Loucy (cell line): Measurements from ENCODE around the gene DDX10.

Experiments used
- CTCF ChIP-seq: fragments of 200-600 bp; sonication (generic); conservative IDR thresholded peaks from 2 replicates; pipeline ENCODE4 v1.5.1; 2014; ENCODE audit warnings: mild to moderate bottlenecking, antibody characterized with exemption, low read length
- EZH2phosphoT487 ChIP-seq: fragments of 200-600 bp; IDR thresholded peaks from 2 replicates; pipeline ENCODE4 v1.6.1; 2018; ENCODE audit warnings: antibody characterized with exemption, mild to moderate bottlenecking, moderate library complexity, borderline replicate concordance

GRCh38 chr11:108916290-108916689 is 251.4 kb downstream of the DDX10 start:
- TF ChIP-seq CTCF, result no peak
- TF ChIP-seq EZH2phosphoT487, result no peak
